Sciatic nerve (tissue), 2 donors: Measurements from ENCODE around the gene GSK3B. TPM values are rescaled to one million over a fixed set of nuclear protein-coding genes. Genes with fewer than 3 reads are reported as not detected.
"Not testable (repeated sequence)": the region's sequence is repeated elsewhere in the genome, so short reads cannot be mapped to it uniquely, and the experiment has no call there.

Source experiments
- ATAC-seq: fragments of 200-7000 bp; cut with Tn5 transposase; one replicate; pipeline ENCODE4 v1.9.1; 2020; ENCODE audit warnings: mild to moderate bottlenecking, moderate library complexity
- DNase-seq: peaks from one replicate; pipeline ENCODE4 v3.0.0-alpha.2; 2020; ENCODE audit warnings: low spot score
- intact Hi-C: fragments of 100-400 bp; cut with DNase I; formaldehyde crosslinking; loops from one replicate; pipeline ENCODE4 v1.14.2; 2022
- total RNA-seq: library from RNA; stranded (reverse); fragmentation: NEBNext Ultra II Directional; extraction: Animal tissue kit (Norgen Biotek cat#: 25700); gene quantifications from one replicate; pipeline ENCODE4 v1.2.1, GENCODE V29; 2021
- donor health status: DM: no; HTN: no; CAD: no.
- donor health status: DM: no; HTN: no; CAD: no.

Gene GSK3B
- total RNA-seq, 1 donor from 2014 or later = 33.6 TPM

- ATAC-seq = no peak
- intact Hi-C loops = no loop called here
- no peak for DNase-seq
These were observed 29.6 kb downstream of the GSK3B start for GRCh38 chr3:120064641-120065040.

DNA sequence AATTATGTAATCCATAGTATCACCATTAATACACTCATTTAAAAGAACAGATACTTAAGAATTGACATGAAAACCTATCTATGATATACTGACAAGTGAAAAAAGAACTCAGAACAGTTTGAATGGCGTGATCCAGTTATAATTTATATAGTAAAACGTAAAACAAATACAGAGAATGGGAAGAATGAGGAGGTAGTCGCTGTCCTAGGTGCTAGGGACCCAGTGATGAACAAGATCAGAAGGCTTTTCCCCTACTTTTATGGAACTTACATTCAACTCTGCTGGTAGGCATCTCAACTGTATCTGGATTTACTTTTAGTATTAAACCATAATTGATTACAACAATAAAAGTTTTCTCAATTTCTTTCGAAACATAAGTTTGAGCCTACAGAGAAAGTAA lies 31.8 kb downstream of the GSK3B start:
- ATAC-seq (no peak), DNase-seq (no peak)
- intact Hi-C loops = no loop called here

DNA sequence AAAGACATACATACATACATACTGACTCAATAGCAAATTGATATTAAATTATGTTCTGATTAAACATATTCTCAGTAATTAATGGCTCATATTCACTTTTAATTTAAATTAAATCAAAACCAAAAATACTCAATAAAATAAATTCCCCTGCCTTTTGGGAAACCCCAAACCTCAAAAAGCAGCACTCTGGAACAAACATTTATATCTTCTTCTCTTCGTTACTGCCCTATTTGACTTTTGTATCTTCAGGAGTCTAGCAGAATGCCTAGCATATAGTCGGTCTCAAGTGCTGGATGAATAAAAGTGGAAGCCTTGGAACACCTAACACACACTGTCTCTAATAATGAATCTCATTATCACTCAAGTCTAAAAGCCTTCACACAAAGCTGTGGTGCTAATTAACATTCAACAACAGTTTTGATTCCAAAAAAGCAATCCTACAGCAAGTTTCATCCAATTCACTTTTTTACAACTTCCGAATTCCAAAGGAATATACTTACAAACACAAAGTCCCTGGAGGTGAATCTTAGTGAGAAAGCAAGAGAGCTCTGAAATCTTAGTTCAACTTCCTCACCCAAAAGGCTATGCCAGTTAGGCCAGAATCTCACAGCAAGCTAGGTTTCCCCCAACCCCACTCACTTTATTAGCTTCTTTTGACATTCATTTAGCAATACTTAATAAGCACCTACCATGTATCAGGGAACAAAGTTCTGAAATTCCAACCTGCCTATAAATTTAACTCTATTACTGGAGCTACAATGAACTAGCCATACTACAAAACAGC lies 35.0 kb downstream of the GSK3B start:
- DNase-seq = no peak
- intact Hi-C loops = no loop called here
- ATAC-seq = no peak

GRCh38 chr3:120057626-120058025 lies 36.6 kb downstream of the GSK3B start:
- DNase-seq (no peak), ATAC-seq (no peak)
- intact Hi-C loops = no loop called here

- DNase-seq (no peak), ATAC-seq (no peak)
- intact Hi-C loops = no loop called here
These were observed 37.2 kb downstream of the GSK3B start for GRCh38 chr3:120057029-120057428.

DNA sequence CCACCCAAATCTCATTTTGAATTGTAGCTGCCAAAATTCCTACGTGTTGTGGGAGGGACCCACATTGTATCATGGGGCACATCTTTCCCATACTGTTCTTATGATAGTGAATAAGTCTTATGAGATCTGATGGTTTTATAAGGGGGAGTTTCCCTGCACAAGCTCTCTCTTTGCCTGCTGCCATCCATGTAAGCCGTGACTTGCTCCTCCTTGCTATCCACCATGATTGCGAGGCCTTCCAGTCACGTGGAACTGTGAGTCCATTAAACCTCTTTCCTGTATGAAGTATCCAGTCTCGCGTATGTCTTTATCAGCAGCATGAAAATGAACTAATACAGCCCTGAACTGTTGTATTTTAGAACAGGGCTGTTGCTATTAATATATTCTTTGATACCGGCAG lies 40.6 kb downstream of the GSK3B start:
- DNase-seq, intact Hi-C loops, ATAC-seq: not testable (repeated sequence)

- intact Hi-C loops = no loop called here
- no peak for ATAC-seq
- DNase-seq = no peak
These were observed 41.6 kb downstream of the GSK3B start for GRCh38 chr3:120052677-120053076.

DNA sequence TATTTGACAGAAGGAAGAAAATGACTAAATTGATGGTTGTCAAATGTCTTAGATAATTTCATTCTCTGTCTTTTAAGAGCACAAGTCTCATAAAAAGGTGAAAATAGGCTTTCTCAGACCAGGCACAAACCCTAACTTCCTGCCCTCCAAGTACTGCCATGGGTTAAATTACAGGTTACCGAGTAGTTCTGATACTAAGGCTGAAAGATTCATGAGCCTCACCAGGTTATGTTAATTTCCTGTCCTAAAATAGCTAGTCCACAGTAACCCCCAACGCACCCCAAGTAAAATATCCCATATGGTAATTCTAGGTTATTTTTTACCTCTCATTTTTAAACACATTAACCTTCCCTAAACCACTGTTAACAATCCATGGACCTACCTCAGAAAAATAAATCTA lies 42.0 kb downstream of the GSK3B start:
- intact Hi-C loops = no loop called here
- DNase-seq = no peak
- ATAC-seq = no peak

- intact Hi-C loops, DNase-seq, ATAC-seq: not testable (repeated sequence)
These were observed 42.7 kb downstream of the GSK3B start for GRCh38 chr3:120051570-120051969.

DNA sequence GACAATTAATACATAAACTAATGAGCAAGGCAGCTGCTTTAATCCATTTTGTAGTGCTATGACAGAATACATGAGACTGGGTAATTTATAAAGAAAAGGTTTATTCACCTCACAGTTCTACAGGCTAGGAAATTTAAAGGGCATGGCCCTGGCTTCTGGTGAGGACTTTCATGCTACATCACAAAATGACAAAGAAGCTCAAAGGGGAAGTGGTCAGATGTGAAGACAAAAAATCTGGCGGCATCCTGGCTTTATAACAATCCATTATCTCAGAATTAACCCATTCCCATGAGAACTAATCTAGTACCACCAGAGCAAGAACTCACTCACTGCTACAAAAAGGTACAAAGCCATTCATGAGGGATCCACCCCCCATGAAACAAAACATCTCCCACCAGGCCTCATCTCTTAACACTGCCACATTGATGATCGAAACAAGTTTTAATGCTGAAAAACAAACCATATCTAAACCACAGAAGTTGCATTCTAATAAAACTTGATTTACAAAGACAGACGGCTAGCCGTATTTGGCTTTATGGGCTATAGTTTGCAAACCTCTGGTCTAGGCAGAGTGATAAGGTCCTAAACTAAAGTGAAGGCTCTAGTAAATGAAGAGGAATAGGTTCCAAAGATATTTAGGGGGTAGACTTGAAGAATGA lies 44.2 kb downstream of the GSK3B start:
- intact Hi-C loops = no loop called here
- DNase-seq (no peak), ATAC-seq (no peak)

DNA sequence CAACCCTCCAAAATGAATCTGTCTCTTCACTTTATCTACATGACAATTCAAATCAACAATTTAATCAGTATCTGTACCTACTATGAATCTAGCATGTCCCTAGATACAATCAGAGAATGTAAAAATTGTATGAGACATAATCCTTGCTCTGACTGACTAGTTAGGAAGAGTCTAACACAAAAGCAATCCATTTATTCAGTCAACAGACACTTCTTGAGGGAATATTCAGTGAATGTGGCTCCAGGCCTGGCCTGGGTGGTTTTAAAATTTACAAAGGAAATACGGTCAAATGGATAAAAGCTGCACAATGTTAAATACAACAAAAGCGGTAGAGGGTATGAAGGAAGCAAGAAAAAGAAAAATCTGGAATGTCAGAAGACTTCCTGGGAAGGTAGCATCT lies 45.2 kb downstream of the GSK3B start:
- intact Hi-C loops = no loop called here
- DNase-seq = no peak
- ATAC-seq = no peak

DNA sequence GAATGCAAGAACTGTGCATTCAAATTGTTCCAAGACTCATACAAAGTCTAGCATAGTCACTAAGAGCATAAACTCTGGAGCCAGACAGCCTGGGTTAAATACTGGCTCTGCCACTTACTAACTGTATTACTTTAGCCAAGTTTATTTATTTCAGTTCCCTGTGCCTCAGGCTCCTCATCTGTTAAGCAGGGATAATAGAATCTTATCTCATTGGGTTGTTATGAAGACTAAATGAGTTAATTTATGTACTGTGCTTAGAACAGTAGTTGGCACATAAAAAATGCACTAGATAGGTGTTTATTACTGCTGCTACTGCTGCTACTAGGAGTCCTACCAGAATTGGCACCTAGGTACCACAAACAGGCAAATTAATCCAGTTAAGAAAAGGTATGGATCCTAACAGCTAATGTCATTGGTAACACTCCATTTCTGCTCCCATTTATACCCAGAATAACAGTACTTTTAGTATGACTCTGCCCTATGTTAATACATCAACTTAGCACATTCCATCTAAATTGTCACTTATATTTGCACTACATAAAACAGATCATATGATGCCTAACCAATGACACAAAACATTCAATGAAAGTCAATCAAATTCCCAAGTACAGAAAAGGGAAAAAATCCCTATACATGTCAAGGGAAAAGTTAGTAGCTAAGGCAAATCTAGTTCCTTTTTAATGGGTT lies 45.7 kb downstream of the GSK3B start:
- intact Hi-C loops = no loop called here

DNA sequence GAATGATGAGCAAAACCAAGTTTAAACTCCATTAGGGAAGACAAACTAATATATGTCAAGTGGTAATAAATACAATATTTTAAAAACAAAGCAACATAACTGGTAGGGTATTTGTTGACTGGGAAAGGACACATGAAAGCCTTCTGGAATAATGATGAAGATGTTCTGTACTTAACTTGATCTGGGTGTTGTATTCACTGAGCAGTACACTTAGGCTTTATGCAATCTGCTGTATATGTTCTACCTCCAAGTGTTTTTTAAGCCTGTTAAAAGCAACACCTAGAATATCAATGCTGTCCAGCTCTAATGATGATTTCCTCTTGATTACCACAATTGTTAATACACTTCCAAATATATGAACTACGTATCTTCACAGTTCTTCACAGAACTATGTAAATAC lies 46.6 kb downstream of the GSK3B start:
- ATAC-seq (no peak), DNase-seq (no peak)
- intact Hi-C loops = no loop called here

More for the DNA sequence above, 45.7 kb downstream of the GSK3B start:
- no peak for ATAC-seq
- DNase-seq = no peak

- intact Hi-C loops = no loop called here
- DNase-seq (no peak), ATAC-seq (no peak)
These were observed 53.4 kb downstream of the GSK3B start for GRCh38 chr3:120040813-120041377.

DNA sequence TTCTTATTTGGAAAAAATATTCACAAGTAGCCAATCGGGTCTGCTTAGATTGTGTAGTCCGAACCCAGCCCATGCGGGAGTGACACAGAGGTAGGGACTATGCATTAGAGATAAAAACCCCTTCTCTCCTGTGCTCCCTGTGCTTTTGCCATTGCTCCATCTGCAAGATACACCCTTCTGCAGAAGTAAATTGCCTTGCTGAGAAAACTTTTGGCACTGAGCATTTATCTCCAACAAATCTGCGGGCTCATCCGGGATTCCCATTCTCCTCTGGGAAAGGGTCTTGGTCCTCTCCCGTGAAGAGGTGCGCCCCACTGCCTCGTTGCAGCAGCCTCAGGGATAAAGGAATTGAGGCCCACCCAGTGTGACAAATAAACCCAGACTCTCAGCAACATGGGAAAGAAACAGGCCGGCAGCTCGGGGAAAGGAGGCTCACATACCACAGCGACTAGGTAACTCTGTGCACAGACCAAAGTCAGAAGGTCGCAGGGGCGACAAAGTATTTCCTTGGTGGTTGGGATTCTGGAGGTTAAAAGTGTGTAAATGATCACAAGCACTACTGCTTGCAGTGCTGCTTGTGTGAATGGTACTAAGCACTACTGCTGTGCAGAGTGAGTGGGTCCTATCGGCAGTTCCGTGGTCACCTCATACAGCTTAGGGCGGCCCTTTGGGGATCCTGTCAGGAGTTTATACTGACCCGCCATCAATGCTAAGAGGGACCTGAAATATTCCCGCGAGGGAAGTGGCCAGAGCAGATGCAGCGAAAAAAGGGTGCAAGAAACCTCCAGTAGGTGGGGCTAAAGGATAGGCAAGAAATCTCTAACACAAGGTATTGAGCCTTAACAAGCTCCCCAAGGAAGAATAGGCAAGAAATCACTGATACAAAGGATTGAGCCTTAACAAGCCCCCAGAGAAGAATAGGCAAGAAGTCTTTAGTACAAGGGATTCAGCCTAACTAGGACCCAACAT lies 54.3 kb downstream of the GSK3B start:
- DNase-seq (no peak), ATAC-seq (no peak)
- intact Hi-C loops = no loop called here

DNA sequence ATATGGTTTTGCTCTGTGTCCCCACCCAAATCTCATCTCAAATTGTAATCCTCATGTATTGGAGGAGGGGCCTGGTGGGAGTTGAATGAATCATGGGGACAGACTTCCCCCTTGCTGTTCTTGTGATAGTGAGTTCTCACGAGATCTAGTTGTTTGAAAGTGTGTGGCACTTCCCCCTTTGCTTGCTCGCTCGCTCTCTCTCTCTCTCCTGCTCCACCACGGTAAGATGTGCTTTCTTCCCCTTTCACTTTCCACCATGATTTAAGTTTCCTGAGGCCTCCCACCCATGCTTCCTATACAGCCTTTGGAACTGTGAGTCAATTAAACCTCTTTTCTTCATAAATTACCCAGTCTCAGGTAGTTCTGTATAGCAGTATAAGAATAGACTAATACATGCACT lies 60.7 kb downstream of the GSK3B start:
- intact Hi-C loops = no loop called here
- no peak for DNase-seq
- ATAC-seq = no peak

DNA sequence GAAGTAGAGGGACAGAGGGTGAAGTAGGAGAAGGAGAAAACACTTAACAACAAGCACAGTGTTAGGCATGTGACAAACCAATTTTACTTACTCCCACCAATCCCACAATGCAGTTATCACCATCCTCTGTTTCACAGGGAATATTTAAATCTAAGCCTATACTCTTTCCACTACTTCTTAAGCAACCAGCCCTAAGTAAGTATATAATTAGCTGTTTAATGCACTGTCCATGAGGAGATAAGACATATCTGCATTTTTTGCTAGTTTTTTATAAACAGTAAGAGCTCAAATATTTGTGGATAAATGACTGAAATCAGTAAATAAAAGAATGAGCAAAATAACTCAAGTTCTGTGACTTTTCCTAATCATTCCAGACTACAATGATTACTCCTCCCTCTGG lies 62.7 kb downstream of the GSK3B start:
- DNase-seq (no peak), ATAC-seq (no peak)
- intact Hi-C loops = no loop called here

GRCh38 chr3:120029749-120030148 lies 64.5 kb downstream of the GSK3B start:
- intact Hi-C loops = no loop called here
- no peak for ATAC-seq
- DNase-seq = no peak
